Measurements from ENCODE around the gene PCBD1.

The PCBD1 gene

DNA sequence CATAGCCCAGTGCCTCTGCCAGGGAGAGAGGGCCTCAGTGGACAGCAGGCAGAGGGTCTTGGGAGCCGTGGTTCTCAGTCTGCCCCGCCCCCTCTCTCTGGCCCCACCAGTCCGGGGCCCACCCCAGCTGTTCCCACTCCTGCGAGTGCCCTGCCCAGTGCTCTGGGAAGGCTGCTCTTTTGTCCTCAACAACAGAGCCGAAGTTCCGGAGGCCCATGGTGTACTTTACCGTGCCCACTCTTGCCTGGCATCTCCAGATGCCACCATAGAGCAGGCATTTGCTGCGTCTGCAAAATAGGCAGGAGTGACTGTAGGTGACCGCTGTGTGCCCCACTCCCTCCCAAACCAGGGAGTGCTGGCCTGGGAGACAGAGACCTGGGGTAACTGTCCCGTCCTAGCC is 29.3 kb upstream of the PCBD1 start:
- no peaks in the 10 kb centered on the region for H3K27me3 ChIP-seq (replicated peaks; ENCODE audit: control insufficient read depth, insufficient read depth, low read length, poor library complexity, severe bottlenecking)
- no peak overlapping the region for H3K4me3 ChIP-seq (ENCODE audit: insufficient read depth, low read depth, low read length, poor library complexity, severe bottlenecking)

DNA sequence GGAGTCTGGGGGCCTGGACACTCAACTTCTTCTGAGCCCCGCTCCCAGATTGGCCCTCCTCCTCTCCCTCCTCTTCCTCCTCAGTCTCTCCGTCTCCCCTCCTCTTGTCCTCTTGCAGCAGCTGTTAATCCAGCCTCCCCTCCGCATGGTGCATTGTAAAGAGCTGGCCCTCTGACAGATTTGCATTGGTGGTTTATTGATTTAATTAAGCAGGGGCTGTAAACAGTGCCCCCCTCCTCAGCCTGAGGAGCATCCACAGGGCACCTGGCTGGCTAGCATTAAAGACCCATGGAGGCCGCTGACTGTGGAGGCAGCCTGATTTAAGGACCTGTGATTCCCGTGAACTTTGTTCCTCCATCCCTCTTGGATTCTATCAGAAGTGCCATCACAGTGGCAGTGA is 28.9 kb upstream of the PCBD1 start:
- H3K4me1 ChIP-seq (ENCODE audit: control insufficient read depth, insufficient read depth, low read length, poor library complexity, severe bottlenecking), result no peaks in the 10 kb centered on the region
- no peaks in the 10 kb centered on the region for H3K36me3 ChIP-seq (ENCODE audit: control insufficient read depth, insufficient read depth, low read length)
- no peak overlapping the region for H3K4me3 ChIP-seq (ENCODE audit: insufficient read depth, low read depth, low read length, poor library complexity, severe bottlenecking)
- H3K27me3 ChIP-seq (replicated peaks; ENCODE audit: control insufficient read depth, insufficient read depth, low read length, poor library complexity, severe bottlenecking), result no peaks in the 10 kb centered on the region
- no peaks in the 10 kb centered on the region for H3K9me3 ChIP-seq (ENCODE audit: control insufficient read depth, low read length)
- no peak for DNase-seq
- no peak overlapping the region for H3K27ac ChIP-seq (ENCODE audit: insufficient read depth, low read length, poor library complexity, severe bottlenecking)

More for the DNA sequence above, 29.3 kb upstream of the PCBD1 start:
- Histone ChIP-seq H3K36me3 (ENCODE audit: control insufficient read depth, insufficient read depth, low read length) (no peaks in the 10 kb centered on the region), H3K27ac (ENCODE audit: insufficient read depth, low read length, poor library complexity, severe bottlenecking) (no peak overlapping the region), H3K4me1 (ENCODE audit: control insufficient read depth, insufficient read depth, low read length, poor library complexity, severe bottlenecking) (no peaks in the 10 kb centered on the region), H3K9me3 (ENCODE audit: control insufficient read depth, low read length) (no peaks in the 10 kb centered on the region)
- no peak for DNase-seq

DNA sequence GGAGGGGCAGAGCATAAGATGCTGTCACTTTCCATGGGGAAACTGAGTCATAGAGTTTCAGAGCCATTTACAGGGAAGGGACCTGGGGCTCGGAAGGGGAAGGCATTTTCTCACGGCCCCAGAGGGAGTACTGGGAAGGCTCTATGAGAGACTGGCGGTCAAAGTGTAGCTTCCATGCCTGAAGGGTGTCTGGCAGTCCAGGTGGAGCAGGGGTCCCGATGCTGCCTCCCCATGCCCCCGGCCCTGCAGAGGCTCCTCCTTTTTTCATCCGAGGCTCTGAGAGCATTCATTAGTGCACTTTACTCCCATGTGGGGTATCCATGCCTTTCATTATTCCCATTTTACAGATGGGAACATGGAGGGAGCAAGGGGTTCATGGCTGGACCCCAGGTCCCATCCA is 27.9 kb upstream of the PCBD1 start:
- Histone ChIP-seq H3K4me1 (ENCODE audit: control insufficient read depth, insufficient read depth, low read length, poor library complexity, severe bottlenecking) (no peaks in the 10 kb centered on the region), H3K36me3 (ENCODE audit: control insufficient read depth, insufficient read depth, low read length) (no peaks in the 10 kb centered on the region), H3K4me3 (ENCODE audit: insufficient read depth, low read depth, low read length, poor library complexity, severe bottlenecking) (no peak overlapping the region), H3K27ac (ENCODE audit: insufficient read depth, low read length, poor library complexity, severe bottlenecking) (no peak overlapping the region), H3K27me3 (replicated peaks; ENCODE audit: control insufficient read depth, insufficient read depth, low read length, poor library complexity, severe bottlenecking) (no peaks in the 10 kb centered on the region), H3K9me3 (ENCODE audit: control insufficient read depth, low read length) (no peaks in the 10 kb centered on the region)
- no peak for DNase-seq

DNA sequence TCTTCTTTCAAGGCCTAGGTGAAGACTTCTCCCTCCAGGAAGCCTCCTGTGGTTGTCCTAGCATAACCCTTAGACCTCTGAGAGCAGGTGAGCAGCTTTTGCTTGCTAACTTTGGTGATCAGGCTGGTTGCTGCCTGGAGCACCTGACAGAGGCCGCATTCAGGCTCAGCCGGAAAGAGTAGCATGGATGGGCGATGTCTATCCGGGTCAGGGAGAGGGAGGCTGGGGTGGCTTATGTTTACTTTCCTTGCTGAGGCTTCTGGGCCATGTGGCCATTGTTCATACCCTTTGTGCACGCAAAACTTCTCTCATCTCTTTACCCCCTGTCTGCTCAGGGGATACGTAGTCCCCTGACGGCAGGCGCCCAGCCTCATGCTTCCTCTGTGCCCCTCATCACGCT is 27.4 kb upstream of the PCBD1 start:
- H3K27me3 ChIP-seq (replicated peaks; ENCODE audit: control insufficient read depth, insufficient read depth, low read length, poor library complexity, severe bottlenecking), result no peaks in the 10 kb centered on the region
- no peaks in the 10 kb centered on the region for H3K9me3 ChIP-seq (ENCODE audit: control insufficient read depth, low read length)
- no peak overlapping the region for H3K27ac ChIP-seq (ENCODE audit: insufficient read depth, low read length, poor library complexity, severe bottlenecking)
- DNase-seq, result no peak
- no peaks in the 10 kb centered on the region for H3K36me3 ChIP-seq (ENCODE audit: control insufficient read depth, insufficient read depth, low read length)
- H3K4me1 ChIP-seq (ENCODE audit: control insufficient read depth, insufficient read depth, low read length, poor library complexity, severe bottlenecking), result no peaks in the 10 kb centered on the region
- no peak overlapping the region for H3K4me3 ChIP-seq (ENCODE audit: insufficient read depth, low read depth, low read length, poor library complexity, severe bottlenecking)

DNA sequence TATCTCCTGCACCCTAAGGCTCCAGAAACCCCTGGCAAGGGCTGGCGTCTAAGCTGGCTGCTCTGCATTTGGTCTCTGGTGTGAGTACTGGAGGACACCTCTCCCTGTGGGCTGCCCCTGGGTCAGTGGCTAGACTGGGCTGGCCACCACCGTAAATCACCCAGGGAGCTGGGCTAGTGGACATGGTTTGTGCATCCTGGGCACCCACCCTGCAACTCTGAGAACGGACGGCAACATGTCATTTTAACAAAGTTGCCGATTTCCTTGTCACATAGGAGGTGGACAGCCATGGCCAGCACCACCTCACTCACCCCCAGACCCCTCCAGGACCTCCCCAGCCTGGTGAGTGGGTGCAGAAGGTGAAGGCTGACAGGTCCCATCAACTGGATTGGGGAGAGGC is 26.8 kb upstream of the PCBD1 start:
- DNase-seq, result no peak
- Histone ChIP-seq H3K4me1 (ENCODE audit: control insufficient read depth, insufficient read depth, low read length, poor library complexity, severe bottlenecking) (no peaks in the 10 kb centered on the region), H3K27ac (ENCODE audit: insufficient read depth, low read length, poor library complexity, severe bottlenecking) (no peak overlapping the region), H3K27me3 (replicated peaks; ENCODE audit: control insufficient read depth, insufficient read depth, low read length, poor library complexity, severe bottlenecking) (no peaks in the 10 kb centered on the region), H3K9me3 (ENCODE audit: control insufficient read depth, low read length) (no peaks in the 10 kb centered on the region), H3K36me3 (ENCODE audit: control insufficient read depth, insufficient read depth, low read length) (no peaks in the 10 kb centered on the region), H3K4me3 (ENCODE audit: insufficient read depth, low read depth, low read length, poor library complexity, severe bottlenecking) (no peak overlapping the region)

DNA sequence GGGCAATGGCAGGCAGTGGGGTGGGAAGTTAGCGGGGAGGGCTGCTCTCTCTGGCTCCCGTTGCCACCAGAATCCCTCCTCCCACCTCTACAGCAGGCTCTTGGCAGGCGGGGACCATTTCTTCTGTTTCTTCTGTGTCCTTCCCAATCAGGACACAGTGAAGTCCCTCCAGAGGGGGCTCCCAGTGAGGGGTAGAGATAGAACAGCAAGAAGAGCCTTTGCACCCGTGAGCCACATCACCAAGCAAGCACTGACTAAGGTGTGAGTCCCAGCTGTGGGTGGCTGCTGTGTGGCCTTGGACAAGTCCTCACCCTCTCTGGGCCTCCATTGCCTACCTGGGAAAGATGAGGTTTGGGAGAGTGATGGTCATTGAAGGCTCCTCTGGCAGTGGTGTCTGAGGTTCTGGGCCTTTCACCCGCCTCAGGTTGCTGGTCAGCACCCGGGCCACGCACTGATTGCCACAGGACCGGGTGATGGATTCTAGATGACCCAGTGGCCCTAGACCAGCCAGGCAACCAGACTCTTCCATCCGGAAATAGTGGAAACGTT is 26.0 kb upstream of the PCBD1 start:
- Histone ChIP-seq H3K4me3 (ENCODE audit: insufficient read depth, low read depth, low read length, poor library complexity, severe bottlenecking) (no peak overlapping the region), H3K9me3 (ENCODE audit: control insufficient read depth, low read length) (no peaks in the 10 kb centered on the region), H3K36me3 (ENCODE audit: control insufficient read depth, insufficient read depth, low read length) (no peaks in the 10 kb centered on the region), H3K27ac (ENCODE audit: insufficient read depth, low read length, poor library complexity, severe bottlenecking) (no peak overlapping the region), H3K4me1 (ENCODE audit: control insufficient read depth, insufficient read depth, low read length, poor library complexity, severe bottlenecking) (no peaks in the 10 kb centered on the region), H3K27me3 (replicated peaks; ENCODE audit: control insufficient read depth, insufficient read depth, low read length, poor library complexity, severe bottlenecking) (no peaks in the 10 kb centered on the region)
- no peak for DNase-seq

DNA sequence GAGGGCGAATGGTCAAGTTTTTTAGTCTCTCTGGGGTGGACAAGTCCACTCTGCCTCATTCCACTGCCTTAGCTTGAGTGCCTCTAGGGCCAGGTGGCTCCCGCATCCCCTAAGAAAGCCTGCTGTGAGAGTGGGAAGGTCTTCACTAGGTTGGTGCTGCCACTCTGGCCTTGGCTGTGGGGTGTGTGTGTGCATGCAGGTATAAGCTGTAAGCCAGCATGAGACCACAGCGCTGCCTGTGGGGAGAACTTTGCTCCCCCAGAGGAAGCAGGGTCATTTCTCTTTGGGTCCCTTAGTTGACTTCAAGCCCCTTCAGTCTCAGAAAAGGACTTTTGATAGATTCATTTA is 25.5 kb upstream of the PCBD1 start:
- Histone ChIP-seq H3K36me3 (ENCODE audit: control insufficient read depth, insufficient read depth, low read length) (no peaks in the 10 kb centered on the region), H3K4me1 (ENCODE audit: control insufficient read depth, insufficient read depth, low read length, poor library complexity, severe bottlenecking) (no peaks in the 10 kb centered on the region), H3K4me3 (ENCODE audit: insufficient read depth, low read depth, low read length, poor library complexity, severe bottlenecking) (no peak overlapping the region), H3K27me3 (replicated peaks; ENCODE audit: control insufficient read depth, insufficient read depth, low read length, poor library complexity, severe bottlenecking) (no peaks in the 10 kb centered on the region), H3K27ac (ENCODE audit: insufficient read depth, low read length, poor library complexity, severe bottlenecking) (no peak overlapping the region), H3K9me3 (ENCODE audit: control insufficient read depth, low read length) (no peaks in the 10 kb centered on the region)
- no peak for DNase-seq

DNA sequence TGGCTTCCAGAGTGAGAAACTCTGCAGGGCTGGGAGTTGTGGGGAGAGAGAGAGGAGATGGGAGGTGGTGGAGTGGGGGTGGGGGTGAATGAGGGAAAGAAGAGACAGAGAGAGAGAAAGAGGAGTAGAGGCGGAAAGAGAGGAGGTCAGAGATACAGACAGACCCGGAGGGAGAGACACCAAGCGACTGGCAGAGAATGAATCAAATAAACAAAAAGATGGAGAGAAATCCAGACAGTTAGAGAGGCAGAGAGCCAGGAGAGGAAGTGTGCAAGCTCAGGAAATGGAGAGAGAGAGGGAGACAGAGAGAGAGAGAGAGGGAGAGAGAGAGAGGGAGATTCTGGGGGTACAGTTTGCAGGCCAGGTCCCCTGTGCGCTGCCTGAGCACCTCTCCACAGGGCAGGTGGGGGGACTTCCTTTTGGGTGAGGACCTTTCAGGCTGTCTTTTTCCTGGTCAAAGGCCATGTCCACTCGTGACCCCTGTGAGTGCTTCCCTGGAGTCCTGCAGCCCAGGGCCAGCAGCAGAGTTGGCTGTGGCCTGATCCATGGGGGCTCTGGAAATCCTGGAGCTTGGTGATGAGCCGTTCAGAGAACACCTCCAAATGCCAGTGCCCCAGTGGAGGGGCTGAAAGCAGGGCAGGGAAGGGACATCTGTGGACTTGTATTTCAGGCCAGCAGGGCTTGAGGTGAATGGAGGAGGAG is 25.0 kb upstream of the PCBD1 start:
- DNase-seq, result no peak
- no peaks in the 10 kb centered on the region for H3K36me3 ChIP-seq (ENCODE audit: control insufficient read depth, insufficient read depth, low read length)
- no peaks in the 10 kb centered on the region for H3K27me3 ChIP-seq (replicated peaks; ENCODE audit: control insufficient read depth, insufficient read depth, low read length, poor library complexity, severe bottlenecking)
- no peak overlapping the region for H3K27ac ChIP-seq (ENCODE audit: insufficient read depth, low read length, poor library complexity, severe bottlenecking)
- no peaks in the 10 kb centered on the region for H3K9me3 ChIP-seq (ENCODE audit: control insufficient read depth, low read length)
- no peak overlapping the region for H3K4me3 ChIP-seq (ENCODE audit: insufficient read depth, low read depth, low read length, poor library complexity, severe bottlenecking)
- no peaks in the 10 kb centered on the region for H3K4me1 ChIP-seq (ENCODE audit: control insufficient read depth, insufficient read depth, low read length, poor library complexity, severe bottlenecking)

DNA sequence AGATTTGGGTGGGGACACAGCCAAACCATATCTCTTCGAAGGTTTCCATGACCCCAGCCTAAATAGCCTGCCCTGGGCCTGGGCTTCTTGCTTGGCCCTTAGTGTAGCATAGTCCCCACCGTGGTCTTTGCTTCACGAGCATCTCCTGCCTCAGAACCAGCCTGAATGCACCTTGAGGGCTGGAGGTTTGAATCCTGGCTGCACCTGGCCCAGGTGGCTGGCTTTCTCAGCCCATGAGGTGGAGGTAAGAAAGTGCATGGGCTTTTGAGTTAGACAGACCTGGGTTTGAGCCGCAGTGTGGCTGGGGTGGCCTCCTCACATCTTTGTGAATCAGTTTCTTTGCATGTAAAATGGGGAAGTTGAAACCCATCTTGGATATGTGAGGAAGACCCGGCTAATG is 24.2 kb upstream of the PCBD1 start:
- H3K4me1 ChIP-seq (ENCODE audit: control insufficient read depth, insufficient read depth, low read length, poor library complexity, severe bottlenecking), result no peaks in the 10 kb centered on the region
- no peak overlapping the region for H3K27ac ChIP-seq (ENCODE audit: insufficient read depth, low read length, poor library complexity, severe bottlenecking)
- H3K9me3 ChIP-seq (ENCODE audit: control insufficient read depth, low read length), result no peaks in the 10 kb centered on the region
- H3K4me3 ChIP-seq (ENCODE audit: insufficient read depth, low read depth, low read length, poor library complexity, severe bottlenecking), result no peak overlapping the region
- no peaks in the 10 kb centered on the region for H3K36me3 ChIP-seq (ENCODE audit: control insufficient read depth, insufficient read depth, low read length)
- DNase-seq, result no peak
- no peaks in the 10 kb centered on the region for H3K27me3 ChIP-seq (replicated peaks; ENCODE audit: control insufficient read depth, insufficient read depth, low read length, poor library complexity, severe bottlenecking)

DNA sequence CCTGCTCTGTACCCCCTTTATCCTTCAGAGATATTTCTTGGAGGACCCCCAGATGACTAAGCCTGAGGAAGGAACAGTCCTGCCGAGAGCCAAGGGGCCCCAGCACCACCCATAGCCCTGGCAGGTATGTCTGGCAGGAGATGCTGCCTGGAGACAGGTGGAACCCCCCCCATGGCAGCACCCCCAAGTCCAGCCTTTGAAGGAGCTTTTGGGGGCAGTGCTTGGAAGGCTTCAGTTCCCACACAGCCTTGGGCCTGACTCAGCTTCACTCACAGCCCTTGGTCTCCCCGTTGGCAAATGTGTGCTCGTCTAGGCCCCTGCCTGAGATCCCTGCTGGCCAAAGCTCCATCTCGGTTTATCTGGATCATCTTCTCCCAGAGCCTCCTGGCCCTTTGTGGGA is 23.0 kb upstream of the PCBD1 start:
- Histone ChIP-seq H3K27me3 (replicated peaks; ENCODE audit: control insufficient read depth, insufficient read depth, low read length, poor library complexity, severe bottlenecking) (no peaks in the 10 kb centered on the region), H3K27ac (ENCODE audit: insufficient read depth, low read length, poor library complexity, severe bottlenecking) (no peak overlapping the region), H3K4me1 (ENCODE audit: control insufficient read depth, insufficient read depth, low read length, poor library complexity, severe bottlenecking) (no peaks in the 10 kb centered on the region), H3K36me3 (ENCODE audit: control insufficient read depth, insufficient read depth, low read length) (no peaks in the 10 kb centered on the region), H3K9me3 (ENCODE audit: control insufficient read depth, low read length) (no peaks in the 10 kb centered on the region), H3K4me3 (ENCODE audit: insufficient read depth, low read depth, low read length, poor library complexity, severe bottlenecking) (no peak overlapping the region)
- DNase-seq, result no peak
